C4-2B (cell line): ENCODE measurements around the gene HEATR5B.
A peak's percentile ranks its signal among the peaks of the same experiment; 100 is the strongest.

ENCODE experiments used
- H3K27ac ChIP-seq: fragments of 450-650 bp; 2 replicates; pipeline ENCODE4 v1.5.1; 2017
- ZFX ChIP-seq: fragments of 450-650 bp; IDR thresholded peaks from 2 replicates; pipeline ENCODE4 v1.6.1; 2017
- TF ChIP-seq, protein P1 (sequence below): fragments of 450-650 bp; conservative IDR thresholded peaks from 2 replicates; pipeline ENCODE4 v1.5.1; 2017; ENCODE audit warnings: mild to moderate bottlenecking

Gene HEATR5B

DNA sequence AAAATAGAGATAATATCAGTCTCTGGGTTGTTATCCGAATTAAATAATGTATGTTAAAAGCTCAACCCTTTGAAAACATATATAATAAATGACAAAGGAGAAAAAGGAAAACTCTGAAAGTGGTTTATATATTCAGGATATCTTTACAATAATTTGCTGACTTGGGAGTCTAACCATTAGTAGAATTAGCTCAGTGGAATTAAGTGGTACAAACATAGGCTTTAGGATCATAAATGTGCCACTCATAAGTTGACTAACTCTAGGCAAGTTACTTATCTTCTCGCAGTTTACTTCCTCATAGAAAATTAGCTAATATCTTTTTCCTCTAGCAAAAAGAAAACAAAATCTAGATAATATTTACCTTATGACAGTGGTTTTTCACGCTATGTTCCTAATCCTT, 44.6 kb downstream of the HEATR5B start:
- TF ChIP-seq, protein P1, sequence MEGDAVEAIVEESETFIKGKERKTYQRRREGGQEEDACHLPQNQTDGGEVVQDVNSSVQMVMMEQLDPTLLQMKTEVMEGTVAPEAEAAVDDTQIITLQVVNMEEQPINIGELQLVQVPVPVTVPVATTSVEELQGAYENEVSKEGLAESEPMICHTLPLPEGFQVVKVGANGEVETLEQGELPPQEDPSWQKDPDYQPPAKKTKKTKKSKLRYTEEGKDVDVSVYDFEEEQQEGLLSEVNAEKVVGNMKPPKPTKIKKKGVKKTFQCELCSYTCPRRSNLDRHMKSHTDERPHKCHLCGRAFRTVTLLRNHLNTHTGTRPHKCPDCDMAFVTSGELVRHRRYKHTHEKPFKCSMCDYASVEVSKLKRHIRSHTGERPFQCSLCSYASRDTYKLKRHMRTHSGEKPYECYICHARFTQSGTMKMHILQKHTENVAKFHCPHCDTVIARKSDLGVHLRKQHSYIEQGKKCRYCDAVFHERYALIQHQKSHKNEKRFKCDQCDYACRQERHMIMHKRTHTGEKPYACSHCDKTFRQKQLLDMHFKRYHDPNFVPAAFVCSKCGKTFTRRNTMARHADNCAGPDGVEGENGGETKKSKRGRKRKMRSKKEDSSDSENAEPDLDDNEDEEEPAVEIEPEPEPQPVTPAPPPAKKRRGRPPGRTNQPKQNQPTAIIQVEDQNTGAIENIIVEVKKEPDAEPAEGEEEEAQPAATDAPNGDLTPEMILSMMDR, result no peak
- no peak for TF ChIP-seq ZFX
- no peak overlapping the region for H3K27ac ChIP-seq

DNA sequence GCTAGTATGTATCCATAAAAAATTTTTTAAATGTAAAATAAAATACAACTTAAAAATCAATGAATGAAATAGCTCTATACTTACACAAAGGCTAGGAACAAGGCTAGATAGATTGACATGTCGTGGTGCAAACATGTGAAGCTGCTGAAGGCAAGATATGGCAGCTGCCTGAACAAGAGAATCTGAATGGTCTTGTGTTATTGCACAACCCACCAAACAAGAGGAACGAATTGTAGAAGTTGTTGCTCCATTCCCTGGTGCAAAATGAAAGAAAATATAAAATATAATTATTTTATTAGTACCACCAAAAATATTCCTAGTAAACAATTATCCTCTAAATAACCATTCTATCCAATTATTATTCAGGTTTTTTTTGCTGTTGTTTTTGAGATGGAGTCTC, 46.4 kb downstream of the HEATR5B start:
- no peak for TF ChIP-seq ZFX
- TF ChIP-seq, protein P1, result no peak
- no peak overlapping the region for H3K27ac ChIP-seq

DNA sequence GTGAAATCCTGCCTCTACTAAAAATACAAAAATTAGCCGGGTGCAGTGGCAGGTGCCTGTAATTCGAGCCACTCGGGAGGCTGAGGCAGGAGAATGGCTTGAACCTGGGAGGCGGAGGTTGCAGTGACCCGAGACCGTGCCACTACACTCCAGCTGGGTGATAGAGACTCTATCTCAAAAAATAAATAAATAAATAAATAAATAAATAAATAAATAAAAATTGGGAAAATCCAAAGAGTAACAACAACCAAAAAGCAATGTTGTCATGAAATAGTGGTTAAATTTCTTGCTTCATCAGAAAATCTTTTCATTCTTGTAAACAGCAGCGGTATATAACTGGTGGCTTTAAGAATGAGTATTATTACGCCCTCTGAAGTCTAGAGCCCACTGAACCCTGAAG, 54.4 kb downstream of the HEATR5B start:
- TF ChIP-seq, protein P1, result no peak
- no peak for TF ChIP-seq ZFX
- H3K27ac ChIP-seq, result no peak overlapping the region

DNA sequence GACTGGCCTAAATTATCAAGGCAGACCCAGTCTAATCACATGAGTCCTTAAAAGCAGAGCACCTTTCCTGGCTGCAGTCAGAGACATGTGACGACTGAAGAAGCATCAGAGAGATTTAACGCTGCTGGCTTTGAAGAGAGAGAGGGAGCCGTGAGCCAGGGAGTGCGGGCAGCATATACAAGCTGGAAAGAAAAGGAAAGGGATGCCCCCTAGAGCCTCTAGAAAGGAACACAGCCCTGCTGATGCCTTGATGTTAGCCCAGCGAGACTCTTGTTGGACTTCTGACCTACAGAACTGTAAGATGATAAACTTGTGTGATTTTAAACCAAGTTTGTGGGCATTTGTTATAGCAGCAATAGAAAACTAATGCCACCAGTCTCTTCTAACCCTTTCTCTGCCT, 58.1 kb downstream of the HEATR5B start:
- TF ChIP-seq, protein P1, result peak; percentile 30
- no peak for TF ChIP-seq ZFX

DNA sequence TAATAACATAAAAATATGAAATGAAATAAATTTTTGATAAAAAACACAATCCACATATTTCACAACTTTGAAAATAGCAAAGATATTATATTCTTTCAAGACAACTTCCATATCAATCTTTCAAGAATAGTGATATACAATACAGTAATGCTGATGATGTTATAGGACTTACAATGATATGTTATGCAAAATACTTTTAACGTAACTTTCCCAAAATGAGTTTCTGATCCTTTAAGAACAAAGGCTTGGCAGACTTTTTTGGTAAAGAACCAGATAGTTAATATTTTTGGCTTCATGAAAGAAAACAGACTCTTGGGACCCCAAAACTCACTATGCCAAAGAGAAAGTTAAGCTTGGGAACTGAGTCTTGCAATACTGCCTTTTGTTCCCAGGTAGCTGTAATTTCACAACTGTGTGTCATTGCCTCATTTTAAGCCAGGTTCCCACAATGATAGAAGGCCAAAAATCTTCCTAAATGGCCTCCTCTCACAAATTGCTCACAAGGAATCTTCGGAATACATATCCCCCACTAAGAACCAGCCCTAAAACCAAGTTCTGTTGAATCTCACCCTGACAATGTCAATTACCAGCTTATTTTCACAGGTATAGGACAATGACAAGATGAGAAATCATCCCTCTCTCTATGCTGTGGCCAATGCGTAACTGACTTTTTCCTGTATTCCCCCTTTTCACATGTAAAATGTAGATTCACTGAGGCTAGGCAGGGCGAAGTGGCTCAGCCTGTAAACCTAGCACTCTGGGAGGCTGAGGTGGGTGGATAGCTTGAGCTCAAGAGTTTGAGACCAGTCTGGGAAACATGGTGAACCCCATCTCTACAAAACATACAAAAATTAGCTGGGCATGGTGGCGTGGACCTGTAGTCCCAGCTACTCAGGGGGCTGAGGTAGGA, 63.0 kb downstream of the HEATR5B start:
- TF ChIP-seq ZFX, result no peak
- TF ChIP-seq, protein P1, result no peak
- no peak overlapping the region for H3K27ac ChIP-seq

More for the DNA sequence above, 58.1 kb downstream of the HEATR5B start:
- H3K27ac ChIP-seq, result no peak overlapping the region

DNA sequence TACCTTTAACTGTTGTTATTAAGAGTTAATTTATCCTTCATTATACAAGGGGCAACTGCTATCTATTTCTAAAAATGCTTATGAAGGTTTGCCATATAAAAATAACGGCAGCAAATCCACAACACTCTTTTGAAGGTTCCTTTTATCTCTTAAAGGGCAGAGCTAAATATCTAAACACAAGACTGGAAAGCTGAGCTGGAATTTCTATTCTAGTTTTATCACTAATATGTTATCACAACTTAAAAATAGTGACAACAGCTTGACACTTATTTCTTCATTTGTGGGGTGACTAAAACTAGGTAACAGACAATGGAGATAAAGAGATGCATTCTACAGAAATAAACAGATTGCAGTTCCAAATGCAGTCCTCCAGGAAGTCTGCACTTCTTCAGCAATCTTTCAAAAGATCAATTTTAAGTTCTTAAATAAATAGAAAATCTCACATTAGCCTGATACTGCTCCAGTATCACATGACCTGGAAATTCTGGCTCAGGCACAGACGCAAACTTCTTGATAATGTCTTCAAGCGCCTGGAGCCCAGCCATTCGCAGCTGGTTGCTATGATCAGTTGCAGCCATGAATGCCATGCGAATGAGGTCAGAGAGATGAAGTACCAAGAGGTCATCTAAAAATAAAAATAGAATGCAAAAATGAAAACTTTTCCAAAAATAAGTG, 63.8 kb downstream of the HEATR5B start:
- no peak for TF ChIP-seq ZFX
- TF ChIP-seq, protein P1, result no peak
- H3K27ac ChIP-seq, result no peak overlapping the region

DNA sequence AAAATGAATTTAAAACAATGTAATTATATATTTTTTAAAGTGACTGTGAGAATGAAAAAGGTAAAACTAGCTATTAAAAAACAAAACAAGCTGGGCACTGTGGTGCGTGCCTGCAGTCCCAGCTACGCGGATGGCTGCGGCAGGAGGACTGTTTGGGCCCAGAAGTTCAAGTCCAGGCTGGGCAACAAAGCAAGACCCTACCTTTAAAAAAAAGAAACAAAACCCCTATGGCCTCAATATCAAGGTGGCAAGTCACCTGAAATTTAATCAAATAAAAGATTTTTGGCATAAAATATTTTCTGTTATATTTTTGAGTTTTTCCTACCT, 70.9 kb downstream of the HEATR5B start:
- H3K27ac ChIP-seq, result no peak overlapping the region
- TF ChIP-seq ZFX, result no peak
- TF ChIP-seq, protein P1, result no peak
